ENCODE results near the gene PRR27. TPM values are rescaled to one million over a fixed set of nuclear protein-coding genes. Genes with fewer than 3 reads are reported as not detected.

Gene PRR27
- total and polyA plus RNA-seq, 12 donors: not detected

DNA sequence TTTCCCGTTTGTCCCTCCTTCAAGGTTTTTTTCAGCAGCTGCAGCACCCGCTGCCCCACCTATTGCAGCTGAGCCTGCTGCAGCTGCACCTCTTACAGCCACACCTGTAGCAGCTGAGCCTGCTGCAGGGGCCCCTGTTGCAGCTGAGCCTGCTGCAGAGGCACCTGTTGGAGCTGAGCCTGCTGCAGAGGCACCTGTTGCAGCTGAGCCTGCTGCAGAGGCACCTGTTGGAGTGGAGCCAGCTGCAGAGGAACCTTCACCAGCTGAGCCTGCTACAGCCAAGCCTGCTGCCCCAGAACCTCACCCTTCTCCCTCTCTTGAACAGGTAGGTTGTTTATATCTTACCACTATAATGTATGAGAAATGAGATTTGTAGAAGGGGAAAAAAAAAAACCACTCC is 4.5 kb downstream of the PRR27 start:
- Histone ChIP-seq H3K4me1 (no peaks in the 10 kb centered on the region), H3K27ac (no peak overlapping the region), H3K27me3 (no peaks in the 10 kb centered on the region), H3K4me3 (no peak overlapping the region), H3K36me3 (no peaks in the 10 kb centered on the region), H3K9me3 (peaks cover 0 to 4% (median 0%) of the 10 kb centered on the region in 11 donors)
- WGBS, 2 donors: 62 to 75% methylated on average over 2 of the region's 2 CpGs
- ATAC-seq: no peak
- intact Hi-C loops (cut with DNase I): no loop called here
- TF ChIP-seq, protein P1, sequence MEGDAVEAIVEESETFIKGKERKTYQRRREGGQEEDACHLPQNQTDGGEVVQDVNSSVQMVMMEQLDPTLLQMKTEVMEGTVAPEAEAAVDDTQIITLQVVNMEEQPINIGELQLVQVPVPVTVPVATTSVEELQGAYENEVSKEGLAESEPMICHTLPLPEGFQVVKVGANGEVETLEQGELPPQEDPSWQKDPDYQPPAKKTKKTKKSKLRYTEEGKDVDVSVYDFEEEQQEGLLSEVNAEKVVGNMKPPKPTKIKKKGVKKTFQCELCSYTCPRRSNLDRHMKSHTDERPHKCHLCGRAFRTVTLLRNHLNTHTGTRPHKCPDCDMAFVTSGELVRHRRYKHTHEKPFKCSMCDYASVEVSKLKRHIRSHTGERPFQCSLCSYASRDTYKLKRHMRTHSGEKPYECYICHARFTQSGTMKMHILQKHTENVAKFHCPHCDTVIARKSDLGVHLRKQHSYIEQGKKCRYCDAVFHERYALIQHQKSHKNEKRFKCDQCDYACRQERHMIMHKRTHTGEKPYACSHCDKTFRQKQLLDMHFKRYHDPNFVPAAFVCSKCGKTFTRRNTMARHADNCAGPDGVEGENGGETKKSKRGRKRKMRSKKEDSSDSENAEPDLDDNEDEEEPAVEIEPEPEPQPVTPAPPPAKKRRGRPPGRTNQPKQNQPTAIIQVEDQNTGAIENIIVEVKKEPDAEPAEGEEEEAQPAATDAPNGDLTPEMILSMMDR (IDR thresholded peaks at IDR 0.05): no peak
- DNase-seq: no peak

DNA sequence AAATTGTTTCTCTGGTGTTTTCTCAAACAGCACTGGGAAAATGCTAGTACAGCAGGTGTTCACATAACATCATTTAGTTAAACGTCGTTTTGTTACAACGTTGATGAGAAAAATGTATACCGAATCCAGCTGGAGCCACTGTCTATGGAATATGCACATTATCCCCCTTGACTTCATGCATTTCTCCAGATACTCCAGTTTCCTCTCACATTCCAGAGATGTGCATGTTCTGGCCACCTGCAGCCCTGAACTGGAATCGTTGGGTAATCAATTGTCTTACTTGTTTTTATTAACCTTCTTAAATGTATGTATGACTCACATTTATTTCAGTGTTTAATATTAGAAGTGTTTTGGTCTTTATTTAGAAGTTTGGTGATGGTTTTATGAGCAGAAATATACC is 23.1 kb downstream of the PRR27 start:
- ATAC-seq (no peak), DNase-seq (no peak)
- intact Hi-C loops (cut with DNase I): no loop called here
- H3K4me1 ChIP-seq: no peaks in the 10 kb centered on the region
- no peaks in the 10 kb centered on the region for H3K27me3 ChIP-seq
- no peaks in the 10 kb centered on the region for H3K36me3 ChIP-seq
- peaks cover 0 to 5% (median 0%) of the 10 kb centered on the region in 11 donors for H3K9me3 ChIP-seq
- H3K27ac ChIP-seq: no peak overlapping the region
- no peak overlapping the region for H3K4me3 ChIP-seq
- TF ChIP-seq, protein P1 (IDR thresholded peaks at IDR 0.05): no peak
- WGBS, 2 donors: 66 to 70% methylated on average over 5 of the region's 5 CpGs

DNA sequence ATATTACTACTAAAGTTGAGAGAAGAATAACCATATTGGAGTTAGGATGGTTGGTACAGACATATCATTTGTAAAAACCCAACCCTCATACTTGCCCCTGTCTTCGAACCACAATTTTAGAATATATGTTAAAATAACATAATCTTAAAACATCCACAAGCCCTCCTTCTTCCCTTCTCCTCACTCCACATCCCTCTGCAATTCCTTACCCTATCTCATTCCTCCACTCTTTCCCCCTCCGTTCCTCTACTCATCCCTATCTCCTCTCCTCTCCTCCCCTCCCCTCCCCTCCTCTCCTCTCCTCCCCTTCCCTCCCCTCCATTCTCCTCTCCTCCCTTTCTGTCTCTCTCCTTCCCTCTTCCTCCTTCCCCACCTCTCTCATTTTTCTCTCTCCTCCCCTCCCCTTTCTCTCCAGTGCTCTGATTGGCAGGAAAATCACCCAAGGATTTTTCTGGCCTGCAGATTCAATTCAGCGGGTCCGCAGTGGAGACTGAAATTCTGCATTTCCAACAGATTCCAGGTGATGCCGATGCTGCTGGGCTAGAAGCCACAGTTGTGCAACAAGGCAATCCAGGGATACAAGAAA is 24.1 kb downstream of the PRR27 start:
- intact Hi-C loops (cut with DNase I): no loop called here
- no peaks in the 10 kb centered on the region for H3K36me3 ChIP-seq
- DNase-seq (no peak), ATAC-seq (no peak)
- 73 to 76% methylated on average over 5 of the region's 5 CpGs for WGBS, 2 donors
- H3K4me3 ChIP-seq: no peak overlapping the region
- no peak overlapping the region for H3K27ac ChIP-seq
- no peaks in the 10 kb centered on the region for H3K4me1 ChIP-seq
- peaks cover 0 to 5% (median 0%) of the 10 kb centered on the region in 11 donors for H3K9me3 ChIP-seq
- no peaks in the 10 kb centered on the region for H3K27me3 ChIP-seq
- TF ChIP-seq, protein P1 (IDR thresholded peaks at IDR 0.05): no peak

DNA sequence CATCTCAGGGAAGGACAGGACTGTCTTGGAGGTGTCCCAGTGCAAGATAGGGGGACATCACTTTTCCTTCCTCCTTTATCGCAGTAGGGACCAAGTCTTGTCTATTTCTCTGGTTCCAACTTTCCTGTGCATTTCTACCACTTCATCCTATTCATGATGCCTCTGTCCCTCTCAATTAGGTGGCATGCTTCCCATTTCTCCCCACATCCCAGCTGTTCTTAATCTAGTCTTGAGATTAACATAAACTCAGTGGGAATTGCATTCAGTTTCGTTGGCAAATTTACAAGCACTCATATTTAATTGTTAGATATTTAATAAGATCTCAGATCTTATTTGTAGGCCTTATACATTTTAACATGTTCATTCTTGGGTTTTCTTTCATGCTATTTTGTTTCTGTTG is 25.8 kb downstream of the PRR27 start:
- TF ChIP-seq, protein P1 (IDR thresholded peaks at IDR 0.05): no peak
- no peak for ATAC-seq
- WGBS, 2 donors: 63% methylated on average over 2 of the region's 2 CpGs

More for the DNA sequence above, 25.8 kb downstream of the PRR27 start:
- no peak for DNase-seq
- Histone ChIP-seq H3K36me3 (no peaks in the 10 kb centered on the region), H3K27ac (no peak overlapping the region), H3K4me3 (no peak overlapping the region), H3K4me1 (no peaks in the 10 kb centered on the region), H3K9me3 (peaks cover 0 to 5% (median 0%) of the 10 kb centered on the region in 11 donors), H3K27me3 (no peaks in the 10 kb centered on the region)
- intact Hi-C loops (cut with DNase I): loop anchor here in 2 of 10 donors (10.0 kb wide), 1 partner anchor 495 kb away; no protein-coding TSS in a partner anchor

Data from heart right ventricle (tissue), 16 donors.